Left ventricle myocardium superior (tissue), 1 donor: Measurements from ENCODE around the gene COA1. TPM values are rescaled to one million over a fixed set of nuclear protein-coding genes. Genes with fewer than 3 reads are reported as not detected.
A peak's percentile ranks its signal among the peaks of the same experiment; 100 is the strongest.
"Not testable (repeated sequence)": the region's sequence is repeated elsewhere in the genome, so short reads cannot be mapped to it uniquely, and the experiment has no call there.

Experiments
- ATAC-seq: fragments of 200-7000 bp; cut with Tn5 transposase; one replicate; pipeline ENCODE4 v1.9.1; 2020; ENCODE audit warnings: mild to moderate bottlenecking, moderate library complexity
- DNase-seq: peaks from one replicate; pipeline ENCODE4 v3.0.0-alpha.2; 2020
- intact Hi-C: fragments of 100-400 bp; cut with micrococcal nuclease; formaldehyde crosslinking; loops from one replicate; pipeline ENCODE4 v1.11.0; 2022
- long read RNA-seq: library from polyadenylated mRNA; unstranded; transcript quantifications from one replicate; pipeline ENCODE4 v2.0.0, GENCODE V29; 2021
- total RNA-seq: library from RNA; stranded (reverse); fragmentation: NEBNext Ultra II Directional; extraction: Animal tissue kit (Norgen Biotek cat#: 25700); gene quantifications from one replicate; pipeline ENCODE4 v1.2.1, GENCODE V29; 2021
- donor health status: DM: no; HTN: yes; CAD: no; lungs with severe emphysema.

COA1 gene
- total RNA-seq: 72.5 TPM
- long read RNA-seq, transcript COA1-201 (6 exons, 927 nt): major isoform, 25 of 52 reads
- long read RNA-seq, partial matches to known transcripts: 7 of 52 reads
- long read RNA-seq, other reads (novel, unspliced or antisense): 14 of 52 reads

GRCh38 chr7:43729214-43729923 lies at the start of gene COA1:
COA1 (minus strand) TSS chr7:43729523; CDS start chr7:43648614, 80,909 bp downstream.
- intact Hi-C loops: loop anchor here (10.0 kb wide), 1 partner anchor 795 kb away; the partner anchor contains the start of genes MRPL32 and PSMA2

GRCh38 chr7:43778293-43779044 lies 49.1 kb upstream of the COA1 start:
- DNase-seq, ATAC-seq, intact Hi-C loops: not testable (repeated sequence)

More at GRCh38 chr7:43729214-43729923, at the start of gene COA1:
- DNase-seq (peak; percentile 91), ATAC-seq (peak; percentile 99)

- DNase-seq, ATAC-seq, intact Hi-C loops: not testable (repeated sequence)
Measured at GRCh38 chr7:43775255-43775654, 45.9 kb upstream of the COA1 start.

- ATAC-seq, intact Hi-C loops, DNase-seq: not testable (repeated sequence)
Measured at GRCh38 chr7:43773268-43773667, 43.9 kb upstream of the COA1 start.

- ATAC-seq (no peak), DNase-seq (no peak)
- intact Hi-C loops: no loop called here
Measured at GRCh38 chr7:43771573-43771972, 42.2 kb upstream of the COA1 start.

GRCh38 chr7:43771128-43771527 lies 41.8 kb upstream of the COA1 start:
- no peak for DNase-seq
- ATAC-seq: no peak
- intact Hi-C loops: no loop called here

- no peak for DNase-seq
- intact Hi-C loops: no loop called here
- ATAC-seq: no peak
Measured at GRCh38 chr7:43769791-43770465, 40.6 kb upstream of the COA1 start.

- intact Hi-C loops: no loop called here
- DNase-seq: no peak
- no peak for ATAC-seq
Measured at GRCh38 chr7:43769281-43769680, 40.0 kb upstream of the COA1 start.

GRCh38 chr7:43768887-43769272 lies 39.6 kb upstream of the COA1 start:
- no peak for DNase-seq
- intact Hi-C loops: no loop called here
- ATAC-seq: no peak

GRCh38 chr7:43768201-43768886 lies 39.0 kb upstream of the COA1 start:
- ATAC-seq: no peak
- no peak for DNase-seq
- intact Hi-C loops: no loop called here

- intact Hi-C loops: no loop called here
- DNase-seq: no peak
- no peak for ATAC-seq
Measured at GRCh38 chr7:43767311-43767710, 38.0 kb upstream of the COA1 start.

GRCh38 chr7:43766564-43766963 lies 37.2 kb upstream of the COA1 start:
- no peak for ATAC-seq
- intact Hi-C loops: no loop called here

GRCh38 chr7:43764807-43765491 lies 35.6 kb upstream of the COA1 start:
- intact Hi-C loops: no loop called here
- DNase-seq (no peak), ATAC-seq (no peak)

More at GRCh38 chr7:43766564-43766963, 37.2 kb upstream of the COA1 start:
- DNase-seq: no peak

GRCh38 chr7:43764039-43764761 lies 34.9 kb upstream of the COA1 start:
- DNase-seq: no peak
- intact Hi-C loops: no loop called here
- ATAC-seq: peak; percentile 71

- intact Hi-C loops: no loop called here
- DNase-seq: no peak
- no peak for ATAC-seq
Measured at GRCh38 chr7:43763183-43763582, 33.9 kb upstream of the COA1 start.

- DNase-seq: no peak
- intact Hi-C loops: no loop called here
- no peak for ATAC-seq
Measured at GRCh38 chr7:43761938-43762692, 32.8 kb upstream of the COA1 start.

GRCh38 chr7:43761382-43761781 lies 32.1 kb upstream of the COA1 start:
- ATAC-seq (no peak), DNase-seq (no peak)
- intact Hi-C loops: no loop called here
